DND-41 (cell line): ENCODE measurements around the gene C2CD3.

ENCODE experiments used
- ATAC-seq: fragments of 200-7000 bp; cut with Tn5 transposase; 3 replicates; pipeline ENCODE4 v1.9.1; 2021; ENCODE audit warnings: low read depth; ENCODE audit not compliant: insufficient read depth
- DNase-seq: peaks from one replicate; pipeline ENCODE4 v3.0.0-alpha.2; 2020
- H2AFZ ChIP-seq: 2 replicates; pipeline ENCODE4 v1.6.0; 2012; ENCODE audit warnings: low read depth, low read length
- H3K27ac ChIP-seq: 2 replicates; pipeline ENCODE4 v1.5.1; 2012; ENCODE audit warnings: low read length, inconsistent platforms
- H3K27me3 ChIP-seq: fragments of 200-600 bp; sonication (generic); 2 replicates; pipeline ENCODE4 v1.6.0; 2012; ENCODE audit warnings: low read length, mild to moderate bottlenecking, inconsistent platforms; ENCODE audit not compliant: insufficient read depth, poor library complexity
- H3K36me3 ChIP-seq: 2 replicates; pipeline ENCODE4 v1.5.1; 2012; ENCODE audit warnings: low read length, inconsistent platforms; ENCODE audit not compliant: insufficient read depth
- H3K4me1 ChIP-seq: 2 replicates; pipeline ENCODE4 v1.5.1; 2012; ENCODE audit warnings: mild to moderate bottlenecking, low read length; ENCODE audit not compliant: insufficient read depth
- H3K4me2 ChIP-seq: 2 replicates; pipeline ENCODE4 v1.6.0; 2012; ENCODE audit warnings: mild to moderate bottlenecking, moderate library complexity, low read length, inconsistent platforms; ENCODE audit not compliant: insufficient read depth
- H3K4me3 ChIP-seq, 2 experiments: fragments of 200-600 bp in 1 of 2; shearing (Covaris generic) in 1 of 2; 2 replicates each; pipeline ENCODE4 v1.5.1; 2012 to 2016; ENCODE audit warnings: inconsistent platforms in 2 of 2, low read length in 2 of 2, mild to moderate bottlenecking in 2 of 2, low read depth in 1 of 2, moderate library complexity in 1 of 2
- H3K79me2 ChIP-seq: 2 replicates; pipeline ENCODE4 v1.6.0; 2012; ENCODE audit warnings: low read length, inconsistent platforms; ENCODE audit not compliant: insufficient read depth
- H3K9ac ChIP-seq: 2 replicates; pipeline ENCODE4 v1.6.0; 2012; ENCODE audit warnings: low read depth, mild to moderate bottlenecking, inconsistent platforms, low read length, moderate library complexity
- H3K9me3 ChIP-seq: 2 replicates; pipeline ENCODE4 v1.5.1; 2012; ENCODE audit warnings: low read length, moderate library complexity, mild to moderate bottlenecking, inconsistent platforms; ENCODE audit not compliant: insufficient read depth, severe bottlenecking
- H4K20me1 ChIP-seq: 2 replicates; pipeline ENCODE4 v1.6.0; 2012; ENCODE audit warnings: low read length; ENCODE audit not compliant: insufficient read depth
- EZH2 ChIP-seq: IDR thresholded peaks from 3 replicates; pipeline ENCODE4 v1.6.1; 2012; ENCODE audit warnings: borderline replicate concordance, low read depth, mild to moderate bottlenecking, moderate library complexity, low read length, inconsistent platforms; ENCODE audit not compliant: severe bottlenecking
- TF ChIP-seq, protein P1 (sequence below): IDR thresholded peaks from 2 replicates; pipeline ENCODE4 v1.5.1; 2012; ENCODE audit warnings: borderline replicate concordance, low read length, moderate library complexity, mild to moderate bottlenecking; ENCODE audit not compliant: poor library complexity, severe bottlenecking; ENCODE audit errors: extremely low read depth

C2CD3 gene

GRCh38 chr11:74001822-74002286 lies 168.9 kb downstream of the C2CD3 start:
- Histone ChIP-seq H3K79me2 (no peaks in the 10 kb centered on the region), H3K9me3 (no peaks in the 10 kb centered on the region), H3K9ac (no peak overlapping the region), H3K4me3 (no peak overlapping the region), H3K4me1 (no peaks in the 10 kb centered on the region), H3K36me3 (no peaks in the 10 kb centered on the region), H3K4me2 (no peak overlapping the region), H2AFZ (no peak overlapping the region), H3K27me3 (no peaks in the 10 kb centered on the region), H3K27ac (no peak overlapping the region), H4K20me1 (no peaks in the 10 kb centered on the region)
- no peak for ATAC-seq
- TF ChIP-seq EZH2: no peak
- TF ChIP-seq, protein P1, sequence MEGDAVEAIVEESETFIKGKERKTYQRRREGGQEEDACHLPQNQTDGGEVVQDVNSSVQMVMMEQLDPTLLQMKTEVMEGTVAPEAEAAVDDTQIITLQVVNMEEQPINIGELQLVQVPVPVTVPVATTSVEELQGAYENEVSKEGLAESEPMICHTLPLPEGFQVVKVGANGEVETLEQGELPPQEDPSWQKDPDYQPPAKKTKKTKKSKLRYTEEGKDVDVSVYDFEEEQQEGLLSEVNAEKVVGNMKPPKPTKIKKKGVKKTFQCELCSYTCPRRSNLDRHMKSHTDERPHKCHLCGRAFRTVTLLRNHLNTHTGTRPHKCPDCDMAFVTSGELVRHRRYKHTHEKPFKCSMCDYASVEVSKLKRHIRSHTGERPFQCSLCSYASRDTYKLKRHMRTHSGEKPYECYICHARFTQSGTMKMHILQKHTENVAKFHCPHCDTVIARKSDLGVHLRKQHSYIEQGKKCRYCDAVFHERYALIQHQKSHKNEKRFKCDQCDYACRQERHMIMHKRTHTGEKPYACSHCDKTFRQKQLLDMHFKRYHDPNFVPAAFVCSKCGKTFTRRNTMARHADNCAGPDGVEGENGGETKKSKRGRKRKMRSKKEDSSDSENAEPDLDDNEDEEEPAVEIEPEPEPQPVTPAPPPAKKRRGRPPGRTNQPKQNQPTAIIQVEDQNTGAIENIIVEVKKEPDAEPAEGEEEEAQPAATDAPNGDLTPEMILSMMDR: no peak
- DNase-seq: no peak

GRCh38 chr11:74000307-74001133 lies 170.3 kb downstream of the C2CD3 start:
- no peak for ATAC-seq
- Histone ChIP-seq H3K36me3 (no peaks in the 10 kb centered on the region), H4K20me1 (no peaks in the 10 kb centered on the region), H3K4me3 (no peak overlapping the region), H3K27me3 (no peaks in the 10 kb centered on the region), H3K4me1 (peaks cover 8% of the 10 kb centered on the region), H3K27ac (no peak overlapping the region), H2AFZ (no peak overlapping the region), H3K9me3 (no peaks in the 10 kb centered on the region), H3K79me2 (no peaks in the 10 kb centered on the region), H3K9ac (no peak overlapping the region), H3K4me2 (no peak overlapping the region)
- no peak for DNase-seq
- TF ChIP-seq, protein P1: no peak
- no peak for TF ChIP-seq EZH2

GRCh38 chr11:73999581-74000306 lies 171.1 kb downstream of the C2CD3 start:
- peaks cover 16% of the 10 kb centered on the region for H3K4me1 ChIP-seq
- no peak for DNase-seq
- no peak overlapping the region for H3K27ac ChIP-seq
- H3K9me3 ChIP-seq: no peaks in the 10 kb centered on the region
- ATAC-seq: no peak
- H3K27me3 ChIP-seq: no peaks in the 10 kb centered on the region
- no peak overlapping the region for H3K4me2 ChIP-seq
- H3K4me3 ChIP-seq: no peak overlapping the region
- H3K36me3 ChIP-seq: no peaks in the 10 kb centered on the region
- TF ChIP-seq EZH2: no peak
- TF ChIP-seq, protein P1: no peak
- H3K79me2 ChIP-seq: no peaks in the 10 kb centered on the region
- no peaks in the 10 kb centered on the region for H4K20me1 ChIP-seq
- H2AFZ ChIP-seq: no peak overlapping the region
- H3K9ac ChIP-seq: no peak overlapping the region
